ENCODE measurements around the gene EML4.
A peak's percentile ranks its signal among the peaks of the same experiment; 100 is the strongest.

Gene EML4

DNA sequence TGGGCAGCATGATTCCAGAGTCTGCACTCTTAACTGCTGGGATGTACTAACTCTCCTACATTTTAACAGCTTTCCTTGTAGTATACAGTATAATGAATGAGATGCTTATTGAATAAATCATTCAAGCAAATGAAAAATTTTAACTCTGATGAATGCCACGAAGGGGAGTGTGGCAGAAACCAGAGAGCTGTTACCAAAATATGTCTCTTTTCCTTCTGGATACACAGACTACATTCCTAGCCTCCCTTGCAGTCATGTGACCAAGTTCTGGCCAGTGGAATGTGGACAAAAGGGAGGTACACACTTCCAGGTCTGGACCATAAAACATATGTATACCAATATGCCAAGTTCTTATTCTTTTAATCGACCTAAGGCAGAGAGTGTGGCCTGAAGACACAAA, 1.7 kb upstream of the EML4 start:
- DNase-seq (ENCODE audit: low read depth, low spot score), result no peak
- no peak for TF ChIP-seq CTCF (IDR thresholded peaks at IDR 0.05; ENCODE audit: low read depth, low read length)
- no peak overlapping the region for H3K4me3 ChIP-seq (ENCODE audit: low read depth, low read length)
- in situ Hi-C loops (cut with HindIII; ENCODE audit: low sequenced_read_pairs), result no loop called here

DNA sequence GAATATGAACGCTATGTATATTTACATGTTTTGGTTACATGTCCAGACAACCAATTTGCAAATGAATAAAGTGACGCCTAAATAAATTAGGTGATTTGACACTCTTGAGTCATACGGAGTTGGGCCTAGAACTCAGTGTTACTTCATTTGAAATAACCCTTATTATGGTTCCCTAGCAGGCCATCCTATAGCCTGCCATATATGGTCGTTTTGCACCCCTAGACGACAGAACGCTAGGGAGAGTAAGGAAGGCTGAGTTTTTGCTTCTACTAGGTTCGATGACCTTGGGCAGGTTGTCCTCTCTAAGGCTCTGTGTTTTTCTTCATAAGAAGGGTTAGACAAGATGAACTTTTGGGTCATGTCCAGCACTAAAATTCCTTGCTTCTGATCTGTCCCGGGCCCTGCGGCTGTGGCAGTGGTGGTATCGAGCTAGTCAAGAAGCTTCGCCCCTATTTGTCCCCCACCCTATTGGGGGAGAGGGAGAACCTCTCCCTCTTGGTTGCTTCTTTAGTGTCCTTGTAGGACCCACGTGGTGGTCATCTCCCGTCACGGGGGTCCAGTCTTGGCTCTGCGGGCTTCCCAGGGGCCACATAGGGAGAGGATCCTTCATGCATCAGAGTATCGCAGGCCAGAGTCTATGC, 574 bp upstream of the EML4 start:
- TF ChIP-seq CTCF (IDR thresholded peaks at IDR 0.05; ENCODE audit: low read depth, low read length), result no peak
- H3K4me3 ChIP-seq (ENCODE audit: low read depth, low read length), result peak overlapping the region; percentile 18
- in situ Hi-C loops (cut with HindIII; ENCODE audit: low sequenced_read_pairs), result no loop called here
- DNase-seq (ENCODE audit: low read depth, low spot score), result no peak

DNA sequence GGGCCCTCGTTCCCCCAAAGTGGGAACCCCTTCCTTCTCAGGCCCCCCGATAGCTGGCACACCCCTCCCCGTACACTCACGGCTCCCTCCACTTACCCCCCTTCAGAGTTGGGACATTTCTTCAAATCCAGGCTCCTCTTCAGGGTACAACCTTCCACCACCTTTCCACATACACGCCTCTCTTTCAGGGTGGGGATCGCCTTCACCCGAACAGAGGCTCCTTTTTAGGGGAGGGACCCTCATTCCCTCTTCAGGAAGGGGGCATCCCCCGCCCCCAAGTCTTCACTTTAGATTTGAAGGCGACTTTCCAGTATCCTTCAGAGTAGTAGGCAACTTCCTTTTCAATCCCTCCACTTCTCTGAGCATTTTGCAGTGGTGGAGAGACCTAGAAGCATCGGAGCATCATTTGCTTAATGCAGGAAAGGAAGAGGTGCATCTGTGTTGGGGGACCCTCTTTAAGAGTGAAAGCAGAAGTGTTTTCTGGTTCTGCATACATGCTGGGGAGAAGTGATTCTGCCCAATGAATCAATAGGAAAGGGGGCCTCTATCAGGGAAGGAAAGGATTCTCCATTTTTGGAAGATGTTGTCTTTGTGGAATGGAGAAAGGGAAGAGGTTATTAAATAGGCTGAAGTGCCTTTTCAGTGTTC, 845 bp downstream of the EML4 start:
- no peak for TF ChIP-seq CTCF (IDR thresholded peaks at IDR 0.05; ENCODE audit: low read depth, low read length)
- peak; percentile 23 for DNase-seq (ENCODE audit: low read depth, low spot score)
- in situ Hi-C loops (cut with HindIII; ENCODE audit: low sequenced_read_pairs), result no loop called here
- H3K4me3 ChIP-seq (ENCODE audit: low read depth, low read length), result peak overlapping the region; percentile 88

- DNase-seq (ENCODE audit: low read depth, low spot score), result no peak
- TF ChIP-seq CTCF (IDR thresholded peaks at IDR 0.05; ENCODE audit: low read depth, low read length), result no peak
- in situ Hi-C loops (cut with HindIII; ENCODE audit: low sequenced_read_pairs), result no loop called here
- peak overlapping the region; percentile 88 for H3K4me3 ChIP-seq (ENCODE audit: low read depth, low read length)
These were observed 1.7 kb downstream of the EML4 start for GRCh38 chr2:42170619-42171395.

GRCh38 chr2:42171396-42171980, 2.3 kb downstream of the EML4 start:
- H3K4me3 ChIP-seq (ENCODE audit: low read depth, low read length), result peak overlapping the region; percentile 88
- peak; percentile 37 for DNase-seq (ENCODE audit: low read depth, low spot score)
- in situ Hi-C loops (cut with HindIII; ENCODE audit: low sequenced_read_pairs), result no loop called here
- no peak for TF ChIP-seq CTCF (IDR thresholded peaks at IDR 0.05; ENCODE audit: low read depth, low read length)

DNA sequence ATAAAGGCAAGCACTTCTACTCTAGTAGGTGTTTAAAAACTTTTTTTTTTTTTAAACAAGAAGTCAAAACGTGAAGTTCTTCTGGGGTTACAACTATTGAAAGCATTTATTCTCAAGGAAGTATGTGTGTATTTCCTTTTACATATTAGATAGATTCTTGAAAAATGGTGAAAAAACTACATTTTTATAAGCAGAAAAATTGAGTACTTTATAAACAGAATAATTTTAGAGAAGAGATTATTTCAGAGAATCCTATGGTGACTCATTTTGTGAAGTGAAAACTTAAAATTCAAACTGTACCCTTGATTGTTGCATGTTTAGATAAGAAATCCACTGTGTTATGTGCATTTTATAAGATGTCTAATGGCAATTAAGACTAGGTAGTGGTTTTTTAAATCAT, 2.9 kb downstream of the EML4 start:
- no peak for TF ChIP-seq CTCF (IDR thresholded peaks at IDR 0.05; ENCODE audit: low read depth, low read length)
- no peak overlapping the region for H3K4me3 ChIP-seq (ENCODE audit: low read depth, low read length)
- DNase-seq (ENCODE audit: low read depth, low spot score), result no peak
- in situ Hi-C loops (cut with HindIII; ENCODE audit: low sequenced_read_pairs), result no loop called here

Measured in astrocyte of the spinal cord (primary cell).